H1 (cell line): ENCODE measurements around the gene ZSCAN10. TPM values are rescaled to one million over a fixed set of nuclear protein-coding genes. Genes with fewer than 3 reads are reported as not detected.

Experiments used
- CBX8 ChIP-seq: fragments of 300-800, 300-1000 bp; sonication (generic); IDR thresholded peaks from 2 replicates; pipeline ENCODE4 v1.7.1; 2016; ENCODE audit warnings: low read depth, low read length, borderline replicate concordance
- CEBPB ChIP-seq: IDR thresholded peaks from 2 replicates; pipeline ENCODE4 v1.6.1; 2012; ENCODE audit warnings: low read depth, low read length
- CHD2 ChIP-seq: IDR thresholded peaks from 2 replicates; pipeline ENCODE4 v1.6.1; 2012; ENCODE audit warnings: low read length, improper control_type of control experiment
- NANOG ChIP-seq: IDR thresholded peaks from 2 replicates; pipeline ENCODE4 v1.6.1; 2011; ENCODE audit warnings: low read length, low read depth, mild to moderate bottlenecking, inconsistent platforms; ENCODE audit not compliant: insufficient read depth, poor library complexity, severe bottlenecking
- RAD21 ChIP-seq, 2 experiments: IDR thresholded peaks in 1 of 2; conservative IDR thresholded peaks in 1 of 2; 2 replicates each; pipeline ENCODE4 v1.6.1; 2011; ENCODE audit warnings: low read depth in 2 of 2, low read length in 2 of 2, improper control_type of control experiment in 1 of 2, inconsistent platforms in 1 of 2, mild to moderate bottlenecking in 1 of 2, moderate library complexity in 1 of 2
- RFX5 ChIP-seq: IDR thresholded peaks from 2 replicates; pipeline ENCODE4 v1.6.1; 2011; ENCODE audit warnings: low read depth, low read length, improper control_type of control experiment, borderline replicate concordance
- SAP30 ChIP-seq: fragments of 300-600 bp; sonication (generic); IDR thresholded peaks from 2 replicates; pipeline ENCODE4 v1.7.1; 2012; ENCODE audit warnings: low read length, moderate library complexity, mild to moderate bottlenecking, inconsistent platforms; ENCODE audit not compliant: insufficient read depth, insufficient replicate concordance
- TBP ChIP-seq: IDR thresholded peaks from 2 replicates; pipeline ENCODE4 v1.6.1; 2011; ENCODE audit warnings: low read depth, low read length, improper control_type of control experiment
- TCF12 ChIP-seq: IDR thresholded peaks from 2 replicates; pipeline ENCODE4 v1.6.1; 2011; ENCODE audit warnings: low read depth, mild to moderate bottlenecking, low read length
- polyA plus RNA-seq, 7 experiments: library from polyadenylated mRNA; depleted of rRNA in 3 of 7; stranded (reverse) in 5 of 7; unstranded in 2 of 7; fragments of >200 nt in 5 of 7; fragments of 200-250 nt in 2 of 7; gene quantifications; 1 replicate in 5 of 7; 2 replicates in 1 of 7; 4 replicates in 1 of 7; pipeline versions ENCODE4 v1.2.1 to v1.2.3, GENCODE V29; 2011 to 2013; ENCODE audit warnings: missing spikeins in 2 of 7, mixed read lengths in 2 of 7
- total RNA-seq: library from RNA; stranded (reverse); fragmentation: NEBNext Ultra II Directional; extraction: Animal tissue kit (Norgen Biotek cat#: 25700); gene quantifications from 2 replicates; pipeline ENCODE4 v1.2.1, GENCODE V29; 2021
- TF ChIP-seq, protein P1 (sequence below): IDR thresholded peaks from 2 replicates; pipeline ENCODE4 v1.6.1; 2012; ENCODE audit warnings: low read length, inconsistent platforms

Gene ZSCAN10
- total and polyA plus RNA-seq, 2 of the 8 experiments (the other 6 are each of a cell fraction or from before 2014, with no cell fraction given) = 209 to 314 TPM

DNA sequence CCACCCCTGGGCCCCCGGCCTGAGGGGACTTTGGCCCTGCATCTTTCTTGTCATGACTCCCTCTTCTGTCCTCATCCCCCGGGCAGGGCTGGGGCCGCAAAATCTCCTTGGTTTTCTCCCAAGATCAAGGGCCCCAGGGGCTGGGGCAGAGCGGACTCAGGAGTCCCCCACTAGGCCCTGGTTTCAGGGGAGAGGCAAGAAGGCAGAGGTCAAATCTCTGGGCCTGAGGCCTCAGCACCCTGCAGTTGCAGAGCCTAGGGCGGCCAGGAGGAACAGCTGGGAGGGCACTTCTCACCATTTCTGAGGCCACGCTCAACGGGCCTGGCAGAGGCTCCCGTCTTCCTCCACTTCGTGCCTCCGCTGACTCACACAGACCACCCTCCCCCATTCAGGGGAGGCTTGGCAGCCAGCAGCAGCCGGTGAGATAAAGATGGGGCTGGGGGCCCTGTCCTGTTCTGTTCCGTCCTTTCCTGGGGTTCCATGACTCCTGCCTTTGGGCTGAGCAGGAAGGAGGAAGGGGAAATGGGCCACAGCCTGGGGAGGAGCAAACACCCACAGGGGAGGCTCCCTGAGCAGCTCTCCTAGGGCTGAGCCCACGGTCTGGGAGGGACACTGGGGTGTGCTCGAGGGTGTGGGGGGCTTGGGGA, 12.4 kb downstream of the ZSCAN10 start (continued):
- TF ChIP-seq NANOG = no peak
- TF ChIP-seq, protein P1, sequence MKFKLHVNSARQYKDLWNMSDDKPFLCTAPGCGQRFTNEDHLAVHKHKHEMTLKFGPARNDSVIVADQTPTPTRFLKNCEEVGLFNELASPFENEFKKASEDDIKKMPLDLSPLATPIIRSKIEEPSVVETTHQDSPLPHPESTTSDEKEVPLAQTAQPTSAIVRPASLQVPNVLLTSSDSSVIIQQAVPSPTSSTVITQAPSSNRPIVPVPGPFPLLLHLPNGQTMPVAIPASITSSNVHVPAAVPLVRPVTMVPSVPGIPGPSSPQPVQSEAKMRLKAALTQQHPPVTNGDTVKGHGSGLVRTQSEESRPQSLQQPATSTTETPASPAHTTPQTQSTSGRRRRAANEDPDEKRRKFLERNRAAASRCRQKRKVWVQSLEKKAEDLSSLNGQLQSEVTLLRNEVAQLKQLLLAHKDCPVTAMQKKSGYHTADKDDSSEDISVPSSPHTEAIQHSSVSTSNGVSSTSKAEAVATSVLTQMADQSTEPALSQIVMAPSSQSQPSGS = no peak
- TF ChIP-seq SAP30 = no peak
- TF ChIP-seq TCF12 = no peak
- TF ChIP-seq CHD2 = no peak
- no peak for TF ChIP-seq CBX8
- TF ChIP-seq TBP = no peak
- TF ChIP-seq CEBPB = no peak
- no peak for TF ChIP-seq RAD21 (IDR thresholded peaks at IDR 0.05 in 1 of 2, conservative IDR thresholded peaks at IDR 0.05 in 1 of 2; ENCODE audit: low read depth in 2 of 2, low read length in 2 of 2)
- no peak for TF ChIP-seq RFX5
